Activated T-cell treated with anti-CD3 and anti-CD28 coated beads for 1 hour (primary cell): ENCODE results near the gene CDH13.

ENCODE experiments used
- DNase-seq: peaks from one replicate; pipeline ENCODE4 v3.0.0-alpha.2; 2020; ENCODE audit warnings: low read depth

The CDH13 gene

DNA sequence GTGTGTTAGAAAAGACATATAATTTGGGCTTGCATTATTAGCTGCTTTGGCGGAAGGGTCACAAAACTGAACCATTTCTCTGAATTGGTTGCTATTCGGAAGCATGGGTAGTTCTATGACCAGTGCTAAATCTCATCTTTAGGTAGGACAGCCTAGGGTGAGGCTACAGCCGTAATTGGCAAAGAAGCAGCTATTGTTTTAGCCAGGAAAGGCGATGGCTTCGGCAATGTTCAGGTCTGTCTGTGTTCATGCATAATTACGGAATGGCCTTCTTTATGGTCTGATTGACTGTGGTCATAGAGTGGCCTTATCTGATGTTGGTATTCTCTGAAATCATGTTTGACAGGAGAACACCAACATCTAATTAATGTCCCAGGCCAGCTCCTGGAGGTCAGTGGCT lies 812.6 kb downstream of the CDH13 start:
- DNase-seq = no peak

DNA sequence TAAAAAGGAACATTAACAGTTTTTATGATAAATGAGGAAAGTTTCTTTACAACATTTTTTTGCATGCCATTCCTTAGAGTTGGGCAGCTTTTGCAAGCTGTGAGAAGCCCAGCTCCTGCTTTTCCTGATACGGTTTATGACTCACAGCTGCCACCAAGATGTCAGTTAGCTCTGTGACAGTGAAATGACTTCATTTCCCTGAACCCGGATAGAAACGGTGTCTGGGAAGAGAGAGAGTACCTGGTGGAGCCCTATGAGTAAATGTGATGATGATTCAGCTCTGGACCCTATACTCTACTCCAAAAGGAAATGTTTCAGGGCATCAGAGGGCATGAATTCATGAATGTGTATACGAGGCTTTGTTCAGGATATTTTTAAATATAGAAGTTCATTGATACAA lies 814.7 kb downstream of the CDH13 start:
- no peak for DNase-seq

- DNase-seq = no peak
These were observed 817.2 kb downstream of the CDH13 start for GRCh38 chr16:83443972-83444371.

DNA sequence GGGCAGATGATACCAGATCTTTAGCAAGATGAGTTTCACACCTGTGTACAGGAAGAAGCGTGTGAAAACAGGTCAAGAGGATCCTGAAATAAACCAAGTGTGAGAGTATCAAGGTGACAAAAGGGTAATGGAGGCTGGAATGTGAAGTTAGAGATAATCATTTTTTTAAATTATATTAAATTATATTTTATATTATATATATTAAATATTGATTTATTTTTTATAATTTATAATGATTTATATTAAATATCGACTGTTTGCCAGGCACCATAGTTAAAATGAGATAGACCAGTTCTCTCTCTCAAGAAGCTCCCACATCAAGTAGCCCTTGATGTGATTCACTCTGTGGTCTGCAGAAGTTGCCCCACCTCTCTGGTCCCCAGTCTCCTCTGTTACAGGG lies 820.8 kb downstream of the CDH13 start:
- DNase-seq = no peak

- DNase-seq = no peak
These were observed 823.1 kb downstream of the CDH13 start for GRCh38 chr16:83449861-83450260.

DNA sequence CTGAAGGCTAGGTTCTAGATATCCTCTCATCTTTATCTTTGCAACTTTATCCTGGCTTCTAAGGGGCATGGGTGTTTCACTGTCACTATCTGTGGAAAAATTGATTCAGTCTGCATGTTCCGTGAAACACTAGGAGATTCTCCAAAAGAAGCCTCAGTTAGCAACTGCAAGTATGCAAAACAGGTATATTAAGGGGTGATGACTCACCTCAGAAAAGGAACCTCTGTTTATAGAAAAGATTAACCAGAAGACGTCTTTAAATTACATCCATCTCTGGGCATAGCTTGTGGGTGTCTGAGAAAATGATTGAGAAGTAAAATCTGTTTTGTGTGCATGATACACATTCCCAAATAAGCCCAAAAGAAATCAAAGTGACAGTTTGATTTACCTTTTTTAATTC lies 827.2 kb downstream of the CDH13 start:
- no peak for DNase-seq

DNA sequence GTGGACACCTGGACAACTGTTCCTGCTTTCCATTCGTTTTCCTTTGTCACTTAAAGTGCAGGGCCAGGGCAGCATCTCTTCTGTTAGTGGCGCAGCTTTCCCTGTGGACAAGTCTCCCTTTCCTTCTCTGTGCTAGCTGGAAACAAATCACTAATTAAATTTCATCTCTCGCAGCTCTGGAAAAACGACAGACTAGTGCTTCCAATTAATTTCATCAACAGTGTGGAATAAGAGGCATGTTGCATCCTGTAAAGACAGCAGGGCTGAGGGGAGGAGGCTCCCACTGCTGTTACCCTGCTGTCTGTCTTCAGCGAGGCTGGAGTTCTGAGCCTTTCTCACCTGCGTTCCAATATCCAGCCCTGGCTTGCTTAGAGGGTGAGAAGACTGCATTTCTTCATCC lies 828.9 kb downstream of the CDH13 start:
- no peak for DNase-seq

DNA sequence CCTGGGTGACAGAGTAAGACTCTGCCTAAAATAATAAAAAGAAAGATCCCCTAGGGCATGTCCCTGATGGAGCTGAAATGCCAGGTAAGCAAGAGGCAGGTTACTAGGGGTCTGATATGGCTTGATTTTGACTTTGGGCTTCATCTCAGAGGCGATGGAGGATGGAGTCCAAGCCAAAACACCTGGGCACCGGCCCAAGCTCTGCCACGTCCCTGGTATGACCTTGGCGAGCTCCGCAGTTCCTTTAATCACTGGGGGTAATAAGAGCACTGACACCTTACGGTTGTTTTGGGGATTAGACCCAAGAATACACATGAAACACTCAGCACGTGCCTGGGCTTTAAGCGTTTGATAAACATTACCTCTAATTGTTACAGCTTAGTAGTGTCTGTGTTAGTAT lies 830.2 kb downstream of the CDH13 start:
- no peak for DNase-seq

GRCh38 chr16:83458612-83459011 lies 831.8 kb downstream of the CDH13 start:
- no peak for DNase-seq

GRCh38 chr16:83464991-83465390 lies 838.2 kb downstream of the CDH13 start:
- DNase-seq = no peak

DNA sequence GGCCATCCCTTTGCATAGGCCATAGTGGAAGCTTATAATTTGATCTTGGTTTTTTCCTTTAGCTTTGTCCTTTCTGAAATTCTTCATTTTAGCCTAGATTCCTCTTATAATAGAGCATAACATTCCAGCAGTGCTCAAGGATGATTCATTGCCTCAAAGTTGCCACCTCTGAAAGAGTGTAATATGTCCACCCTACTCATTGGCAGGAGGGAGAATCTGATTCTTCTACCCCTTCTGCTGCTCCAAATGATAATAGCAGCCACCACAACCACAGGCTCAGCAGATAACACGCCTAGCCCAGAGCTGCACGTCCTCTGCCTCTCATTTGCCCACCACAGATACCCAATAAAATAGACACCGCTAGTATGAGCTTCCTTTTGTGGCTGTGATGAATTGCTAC lies 843.6 kb downstream of the CDH13 start:
- DNase-seq = no peak

DNA sequence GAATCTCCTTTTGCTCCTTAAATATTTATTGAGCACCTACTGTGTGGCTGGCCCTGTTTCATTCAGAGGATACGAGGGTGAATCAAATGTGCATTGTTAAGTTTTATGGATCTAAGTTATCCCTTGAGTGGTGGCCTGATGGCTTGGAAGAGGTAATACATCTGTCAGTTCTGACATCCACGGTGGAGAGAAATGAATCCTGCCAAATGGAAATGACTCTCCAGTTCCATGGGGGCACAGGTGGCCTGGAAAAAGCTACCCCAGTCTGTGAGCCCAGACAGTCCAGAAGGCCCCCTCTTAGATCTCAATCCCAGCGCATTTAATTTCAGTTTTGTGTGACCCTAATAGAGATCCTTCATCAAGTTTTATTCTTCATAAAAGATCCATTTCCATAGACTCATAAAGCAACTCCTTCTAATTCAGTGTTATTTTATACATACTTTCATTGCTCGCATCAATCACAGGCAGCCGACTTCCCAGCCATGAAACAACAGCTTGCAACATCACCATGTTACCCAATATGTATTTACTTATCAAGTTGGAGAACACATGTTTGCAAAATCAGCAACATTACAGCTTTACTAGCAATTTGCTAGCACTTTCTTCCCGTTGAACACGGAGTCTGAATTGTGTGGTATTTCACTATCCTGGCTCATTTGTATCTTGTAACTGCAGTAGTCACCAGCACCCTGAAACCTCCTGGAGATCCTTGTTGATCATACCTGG lies 846.2 kb downstream of the CDH13 start:
- no peak for DNase-seq

- DNase-seq = no peak
These were observed 847.3 kb downstream of the CDH13 start for GRCh38 chr16:83473926-83474650.

DNA sequence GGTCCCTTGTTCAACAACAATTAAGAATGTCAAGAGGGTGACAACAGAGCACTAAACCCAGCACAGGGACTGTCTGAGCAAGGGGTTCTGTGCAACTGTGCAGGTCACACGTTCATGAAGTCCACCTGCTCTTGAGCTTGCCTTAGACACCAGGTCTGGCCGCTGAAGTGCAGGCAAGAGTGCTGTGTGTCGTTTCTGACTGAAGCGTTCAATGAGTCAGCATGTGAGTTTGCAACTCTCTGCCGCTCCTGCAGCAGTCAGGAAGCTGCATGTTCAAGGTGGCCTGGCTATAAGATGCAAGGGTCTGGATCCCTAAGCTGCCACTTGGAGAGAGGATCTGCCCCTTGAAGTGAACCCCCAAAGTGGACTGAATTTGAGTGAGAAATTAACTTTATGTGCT lies 848.3 kb downstream of the CDH13 start:
- no peak for DNase-seq

DNA sequence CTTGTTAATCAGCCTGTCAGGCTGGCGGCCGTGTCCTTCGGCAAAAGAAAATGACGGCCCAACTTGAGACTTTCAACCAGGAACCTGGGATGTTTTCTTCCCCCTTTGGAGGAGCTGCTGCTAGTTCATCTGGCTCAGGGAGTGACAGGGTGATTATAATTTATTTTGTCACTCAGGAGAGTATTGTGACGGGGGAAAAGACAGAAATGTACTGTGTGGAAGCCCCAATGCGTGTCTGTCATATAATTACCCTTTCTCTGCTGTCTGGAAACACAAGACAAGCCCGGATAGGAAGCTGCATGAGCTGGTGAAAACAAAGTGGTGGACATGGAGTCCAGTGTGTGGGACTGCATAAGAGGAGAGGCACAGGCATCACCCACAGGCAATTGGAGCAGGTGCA lies 854.8 kb downstream of the CDH13 start:
- no peak for DNase-seq

DNA sequence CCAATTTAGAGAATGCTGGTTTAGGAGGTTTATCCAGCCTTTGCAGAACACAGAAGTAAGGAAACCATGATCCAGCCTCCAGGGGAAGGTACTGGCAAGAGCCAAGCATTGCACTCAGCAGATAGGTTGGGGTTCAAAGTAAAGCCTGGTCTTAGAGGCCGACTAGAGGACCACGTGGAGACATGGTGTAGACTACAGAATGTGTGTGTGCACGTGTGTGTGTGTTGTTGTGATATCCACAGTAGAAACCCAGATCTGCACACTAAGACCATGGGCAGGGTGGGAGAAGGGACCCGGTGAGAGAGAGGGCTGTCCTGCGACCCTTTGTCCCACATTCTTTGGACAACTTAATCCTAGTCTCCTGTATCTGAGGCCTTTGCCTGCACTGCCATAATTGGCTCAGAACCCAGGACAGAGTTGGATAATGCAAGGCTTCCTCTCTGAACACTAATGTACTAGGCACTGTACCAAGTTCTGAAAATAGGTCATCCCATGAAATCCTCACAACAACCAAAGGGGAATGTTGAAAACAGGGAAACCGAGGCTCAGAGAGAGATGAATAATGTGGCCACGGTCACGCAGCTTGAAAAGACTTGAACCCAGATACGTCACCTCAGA lies 855.9 kb downstream of the CDH13 start:
- no peak for DNase-seq

DNA sequence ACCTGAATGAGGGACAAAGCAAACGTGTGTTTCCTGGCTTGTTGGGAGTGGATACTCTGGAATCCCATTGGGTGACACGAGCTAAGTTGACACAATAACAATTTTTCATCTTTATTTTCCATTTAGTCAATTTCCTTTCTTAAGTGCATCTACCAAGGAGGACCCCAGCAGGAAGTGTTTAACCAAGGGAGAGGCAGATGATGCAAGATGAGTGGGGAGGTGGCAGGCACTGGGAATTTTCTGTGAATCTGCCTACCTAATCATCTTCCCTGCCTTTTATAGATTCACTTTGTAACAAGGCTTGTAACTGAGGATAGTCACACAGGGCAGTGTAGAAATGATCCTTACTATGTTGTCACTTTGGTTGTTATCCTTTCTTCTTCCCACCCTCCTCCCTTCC lies 863.3 kb downstream of the CDH13 start:
- no peak for DNase-seq

GRCh38 chr16:83494459-83494858 lies 867.7 kb downstream of the CDH13 start:
- no peak for DNase-seq

GRCh38 chr16:83501481-83501880 lies 874.7 kb downstream of the CDH13 start:
- DNase-seq = no peak

GRCh38 chr16:83508295-83508694 lies 881.5 kb downstream of the CDH13 start:
- DNase-seq = no peak

GRCh38 chr16:83509316-83509715 lies 882.5 kb downstream of the CDH13 start:
- no peak for DNase-seq

DNA sequence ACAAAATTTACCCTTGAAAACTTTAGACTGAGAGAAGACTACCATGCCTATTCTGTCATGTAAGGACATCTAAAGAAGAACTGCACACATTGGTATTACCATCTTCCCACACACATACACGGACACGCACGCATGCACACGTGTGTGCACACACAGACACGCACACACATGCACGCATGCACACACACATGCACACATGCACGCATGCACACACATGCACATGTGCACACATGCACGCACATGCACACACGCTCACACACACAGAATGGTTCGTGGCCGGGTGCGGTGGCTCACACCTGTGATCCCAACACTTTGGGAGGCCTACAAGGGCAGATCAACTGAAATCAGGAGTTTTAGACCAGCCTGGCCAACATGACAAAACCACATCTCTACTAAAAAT lies 884.1 kb downstream of the CDH13 start:
- no peak for DNase-seq

DNA sequence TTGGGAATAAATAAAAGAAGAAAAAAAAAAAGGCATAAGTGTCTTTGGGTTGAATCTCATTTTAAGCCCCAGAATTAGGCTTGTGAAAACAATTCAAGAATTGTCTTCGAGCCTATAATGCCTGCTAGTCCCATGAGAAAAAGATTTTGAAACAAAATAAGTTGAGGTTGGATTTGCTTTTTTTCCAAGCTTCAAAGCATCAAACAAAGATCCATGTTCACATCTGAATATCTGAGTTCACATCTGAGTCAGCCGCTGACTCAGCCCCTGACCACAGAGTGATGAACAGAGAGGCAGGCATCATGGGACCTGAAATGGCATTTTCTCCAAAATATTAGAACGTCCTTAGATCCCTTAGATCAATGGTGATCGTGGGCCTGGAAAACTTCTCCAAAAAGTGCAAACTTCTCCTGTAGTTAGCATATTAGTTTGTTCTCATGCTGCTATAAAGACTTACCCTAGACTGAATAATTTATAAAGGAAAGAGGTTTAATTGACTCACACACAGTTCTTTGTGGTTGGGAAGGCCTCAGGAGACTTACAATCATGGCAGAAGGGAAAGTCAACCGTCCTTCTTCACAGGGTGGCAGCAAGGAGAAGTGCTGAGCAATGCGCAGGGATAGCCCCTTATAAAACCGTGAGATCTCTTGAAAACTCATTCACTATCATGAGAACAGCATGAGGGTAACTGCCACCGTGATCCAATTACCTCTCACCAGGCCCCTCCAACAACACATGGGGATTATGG lies 886.4 kb downstream of the CDH13 start:
- no peak for DNase-seq
